Skeletal muscle satellite cell (primary cell): Measurements from ENCODE around the gene POU4F1.

Experiments used
- H3K27me3 ChIP-seq: 2 replicates; pipeline ENCODE4 v1.7.0; 2013; ENCODE audit warnings: low read length; ENCODE audit not compliant: control insufficient read depth, insufficient read depth
- H3K36me3 ChIP-seq: 2 replicates; pipeline ENCODE4 v1.7.0; 2013; ENCODE audit warnings: mild to moderate bottlenecking, control low read depth, low read length; ENCODE audit not compliant: insufficient read depth
- H3K4me1 ChIP-seq: 2 replicates; pipeline ENCODE4 v1.7.0; 2013; ENCODE audit warnings: low read length; ENCODE audit not compliant: control insufficient read depth, insufficient read depth
- H3K4me2 ChIP-seq: 2 replicates; pipeline ENCODE4 v1.7.0; 2013; ENCODE audit warnings: mild to moderate bottlenecking, low read length
- H3K4me3 ChIP-seq: 2 replicates; pipeline ENCODE4 v1.7.0; 2013; ENCODE audit warnings: low read length
- H3K9ac ChIP-seq: 2 replicates; pipeline ENCODE4 v1.7.0; 2013; ENCODE audit warnings: mild to moderate bottlenecking, low read depth, low read length, moderate library complexity
- H3K9me3 ChIP-seq: replicated peaks from 2 replicates; pipeline ENCODE4 v1.7.0; 2013; ENCODE audit warnings: mild to moderate bottlenecking, control low read depth, low read length

The POU4F1 gene

GRCh38 chr13:78623132-78623531 lies 19.8 kb upstream of the POU4F1 start:
- Histone ChIP-seq H3K36me3 (peaks cover 4% of the 10 kb centered on the region), H3K4me1 (no peaks in the 10 kb centered on the region), H3K27me3 (no peaks in the 10 kb centered on the region), H3K4me2 (no peak overlapping the region), H3K4me3 (no peak overlapping the region), H3K9me3 (no peaks in the 10 kb centered on the region), H3K9ac (no peak overlapping the region)

DNA sequence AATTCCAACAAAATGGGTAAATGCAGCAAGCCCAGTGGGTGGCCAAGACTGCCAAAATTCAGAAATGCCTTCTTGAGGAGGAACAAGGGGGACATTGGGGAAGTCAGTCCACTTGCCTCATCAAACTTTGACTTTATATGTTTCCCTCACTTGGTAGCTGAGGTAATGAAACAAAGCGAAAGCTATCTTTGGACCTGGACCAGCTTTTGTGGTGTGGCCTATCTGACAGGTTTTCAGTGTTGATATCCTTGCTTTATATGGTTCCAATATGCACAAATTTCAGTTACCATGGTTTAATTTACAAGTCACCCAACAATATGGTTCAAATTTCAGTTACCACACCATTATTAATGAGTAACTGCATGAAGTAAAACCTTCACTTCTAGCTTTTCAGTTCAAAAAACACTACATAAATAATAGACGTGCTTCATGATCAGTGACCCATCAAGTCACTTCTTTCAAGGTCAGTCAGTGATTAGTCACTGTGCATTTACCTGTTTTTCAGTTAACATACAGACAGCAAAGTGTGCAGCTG lies 17.7 kb upstream of the POU4F1 start:
- no peak overlapping the region for H3K4me3 ChIP-seq
- no peak overlapping the region for H3K4me2 ChIP-seq
- H3K4me1 ChIP-seq = no peaks in the 10 kb centered on the region
- H3K9me3 ChIP-seq = no peaks in the 10 kb centered on the region
- H3K9ac ChIP-seq = no peak overlapping the region
- H3K36me3 ChIP-seq = peaks cover 7% of the 10 kb centered on the region
- no peaks in the 10 kb centered on the region for H3K27me3 ChIP-seq

DNA sequence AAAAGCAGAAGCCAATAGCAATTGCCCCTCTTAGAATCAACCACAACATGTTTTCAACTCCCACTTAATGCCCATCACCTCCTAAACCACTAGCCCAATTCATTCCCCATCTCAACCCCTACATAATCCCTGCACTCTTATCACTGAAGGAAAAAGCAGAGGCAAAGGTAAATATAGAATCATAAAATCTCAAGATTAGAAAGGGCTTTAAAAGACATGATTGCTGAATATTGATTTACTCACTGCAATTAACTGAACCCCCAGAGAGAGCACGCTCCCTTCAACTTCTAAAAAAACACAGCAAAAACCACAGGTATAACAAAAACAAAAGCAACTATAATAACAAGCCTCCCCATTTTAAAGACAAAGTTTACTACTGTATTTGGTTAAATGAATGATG lies 15.1 kb upstream of the POU4F1 start:
- no peak overlapping the region for H3K4me3 ChIP-seq
- H3K9ac ChIP-seq = no peak overlapping the region
- no peaks in the 10 kb centered on the region for H3K9me3 ChIP-seq
- no peaks in the 10 kb centered on the region for H3K4me1 ChIP-seq
- H3K4me2 ChIP-seq = no peak overlapping the region
- no peaks in the 10 kb centered on the region for H3K27me3 ChIP-seq
- H3K36me3 ChIP-seq = peaks cover 17% of the 10 kb centered on the region

- Histone ChIP-seq H3K4me2 (no peak overlapping the region), H3K27me3 (peaks cover 15% of the 10 kb centered on the region), H3K36me3 (peaks cover 10% of the 10 kb centered on the region), H3K4me1 (peaks cover 5% of the 10 kb centered on the region), H3K4me3 (no peak overlapping the region), H3K9ac (no peak overlapping the region), H3K9me3 (no peaks in the 10 kb centered on the region)
Observed at GRCh38 chr13:78611040-78611439, 7.7 kb upstream of the POU4F1 start.

GRCh38 chr13:78610381-78610883 lies 7.1 kb upstream of the POU4F1 start:
- Histone ChIP-seq H3K9me3 (no peaks in the 10 kb centered on the region), H3K4me3 (no peak overlapping the region), H3K27me3 (peaks cover 19% of the 10 kb centered on the region), H3K4me2 (no peak overlapping the region), H3K36me3 (peaks cover 7% of the 10 kb centered on the region), H3K9ac (no peak overlapping the region), H3K4me1 (peaks cover 5% of the 10 kb centered on the region)

DNA sequence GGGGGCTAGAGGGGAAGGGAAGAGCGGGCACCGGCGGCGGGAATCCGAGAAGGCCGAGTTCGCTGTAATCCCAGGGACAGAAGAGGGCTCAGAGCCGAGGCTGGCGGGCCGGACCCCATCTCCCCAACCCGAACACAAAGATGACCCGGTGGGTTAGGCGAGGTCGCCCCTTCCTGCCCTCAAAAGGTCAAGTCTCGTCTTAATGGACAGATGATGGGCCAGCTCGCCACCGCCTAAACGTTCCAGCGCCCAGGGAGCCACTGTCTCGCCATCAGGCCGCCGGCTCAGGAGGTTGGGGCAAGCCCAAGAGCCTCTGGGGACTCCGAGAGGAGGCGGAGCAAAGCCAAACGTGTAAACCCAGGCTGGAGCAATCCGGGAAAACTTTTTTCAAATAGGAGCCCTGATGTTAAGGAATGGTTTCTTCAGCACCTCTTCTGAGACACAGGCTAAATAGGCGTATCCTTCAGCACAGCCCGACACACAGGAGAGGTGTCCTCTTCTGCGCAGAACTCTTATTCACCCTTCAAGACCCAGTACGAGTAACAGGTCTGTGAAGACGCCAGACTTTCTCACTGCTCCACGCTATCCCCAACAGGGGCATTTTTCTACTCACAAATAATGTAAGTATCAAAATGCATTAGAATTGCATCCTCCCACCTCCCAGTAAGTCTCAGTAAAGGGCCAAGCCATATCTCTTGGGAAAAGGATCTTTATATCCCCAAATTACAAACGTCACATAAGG lies 6.3 kb upstream of the POU4F1 start:
- peak overlapping the region; percentile 69 for H3K4me3 ChIP-seq
- peaks cover 24% of the 10 kb centered on the region for H3K27me3 ChIP-seq
- H3K9ac ChIP-seq = peak overlapping the region; percentile 64

GRCh38 chr13:78608688-78609463 lies 5.5 kb upstream of the POU4F1 start:
- H3K9me3 ChIP-seq = no peaks in the 10 kb centered on the region
- H3K27me3 ChIP-seq = peaks cover 31% of the 10 kb centered on the region
- peak overlapping the region; percentile 64 for H3K9ac ChIP-seq

More for the DNA sequence above, 6.3 kb upstream of the POU4F1 start:
- Histone ChIP-seq H3K4me2 (peak overlapping the region; percentile 97), H3K9me3 (no peaks in the 10 kb centered on the region), H3K4me1 (peaks cover 5% of the 10 kb centered on the region), H3K36me3 (peaks cover 4% of the 10 kb centered on the region)

GRCh38 chr13:78608252-78608687 lies 4.9 kb upstream of the POU4F1 start:
- H3K4me2 ChIP-seq = peak overlapping the region; percentile 97
- H3K9me3 ChIP-seq = no peaks in the 10 kb centered on the region
- peak overlapping the region; percentile 64 for H3K9ac ChIP-seq
- peak overlapping the region; percentile 69 for H3K4me3 ChIP-seq
- H3K4me1 ChIP-seq = peaks cover 11% of the 10 kb centered on the region
- H3K27me3 ChIP-seq = peaks cover 37% of the 10 kb centered on the region
- no peaks in the 10 kb centered on the region for H3K36me3 ChIP-seq

More at GRCh38 chr13:78608688-78609463, 5.5 kb upstream of the POU4F1 start:
- Histone ChIP-seq H3K4me3 (peak overlapping the region; percentile 69), H3K4me2 (peak overlapping the region; percentile 97), H3K4me1 (peaks cover 6% of the 10 kb centered on the region), H3K36me3 (no peaks in the 10 kb centered on the region)

DNA sequence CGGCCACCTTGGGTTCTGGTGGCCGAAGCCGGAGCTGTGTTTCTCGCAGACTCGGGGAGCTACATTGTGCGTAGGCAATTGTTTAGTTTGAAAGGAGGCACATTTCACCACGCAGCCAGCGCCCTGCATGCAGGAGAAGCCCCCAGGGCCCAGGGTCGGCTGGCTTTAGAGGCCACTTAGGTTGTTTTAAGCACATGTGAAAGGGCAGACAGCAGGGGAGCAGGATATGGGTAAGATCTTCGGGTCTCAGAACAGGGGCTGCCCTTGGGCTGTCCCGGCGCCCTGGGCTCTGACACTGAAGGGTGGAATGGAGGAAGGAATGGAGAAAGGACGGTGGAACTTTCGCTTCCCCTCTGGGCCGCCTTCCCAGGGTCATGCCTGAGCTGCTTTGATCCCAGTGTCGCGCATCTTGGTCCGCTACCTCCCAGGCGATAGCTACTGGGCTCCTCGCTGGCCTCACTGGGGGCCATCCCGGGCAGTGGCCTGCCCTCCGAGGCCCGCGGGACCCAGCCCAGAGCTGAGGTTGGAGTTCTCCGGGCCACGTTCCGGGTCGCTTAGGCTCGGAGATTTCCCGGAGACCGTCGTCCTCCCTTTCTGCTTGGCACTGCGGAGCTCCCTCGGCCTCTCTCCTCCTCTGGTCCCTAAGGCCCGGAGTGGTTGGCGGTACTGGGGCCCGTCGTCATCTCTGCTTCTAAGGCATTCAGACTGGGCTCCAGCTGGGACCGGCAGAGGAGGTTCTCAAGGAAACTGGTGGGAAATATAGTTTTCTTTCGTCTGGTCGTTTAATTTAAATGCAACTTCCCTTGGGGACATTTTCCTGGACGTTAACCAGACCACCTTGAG lies 4.3 kb upstream of the POU4F1 start:
- Histone ChIP-seq H3K36me3 (no peaks in the 10 kb centered on the region), H3K4me3 (no peak overlapping the region), H3K9ac (no peak overlapping the region), H3K27me3 (peaks cover 41% of the 10 kb centered on the region), H3K4me2 (no peak overlapping the region), H3K4me1 (peaks cover 16% of the 10 kb centered on the region), H3K9me3 (no peaks in the 10 kb centered on the region)

- Histone ChIP-seq H3K27me3 (peaks cover 45% of the 10 kb centered on the region), H3K4me2 (no peak overlapping the region), H3K4me1 (peaks cover 20% of the 10 kb centered on the region), H3K36me3 (no peaks in the 10 kb centered on the region), H3K4me3 (no peak overlapping the region), H3K9ac (no peak overlapping the region), H3K9me3 (no peaks in the 10 kb centered on the region)
Observed at GRCh38 chr13:78606471-78607408, 3.4 kb upstream of the POU4F1 start.
